GM18907 (cell line): Measurements from ENCODE around the gene LSMEM2.

Experiments
- ATAC-seq: cut with Tn5 transposase; IDR thresholded peaks from one replicate; pipeline ENCODE4 v1.9.1; 2021; ENCODE audit warnings: mild to moderate bottlenecking, moderate library complexity; ENCODE audit not compliant: unreplicated experiment

LSMEM2 gene

DNA sequence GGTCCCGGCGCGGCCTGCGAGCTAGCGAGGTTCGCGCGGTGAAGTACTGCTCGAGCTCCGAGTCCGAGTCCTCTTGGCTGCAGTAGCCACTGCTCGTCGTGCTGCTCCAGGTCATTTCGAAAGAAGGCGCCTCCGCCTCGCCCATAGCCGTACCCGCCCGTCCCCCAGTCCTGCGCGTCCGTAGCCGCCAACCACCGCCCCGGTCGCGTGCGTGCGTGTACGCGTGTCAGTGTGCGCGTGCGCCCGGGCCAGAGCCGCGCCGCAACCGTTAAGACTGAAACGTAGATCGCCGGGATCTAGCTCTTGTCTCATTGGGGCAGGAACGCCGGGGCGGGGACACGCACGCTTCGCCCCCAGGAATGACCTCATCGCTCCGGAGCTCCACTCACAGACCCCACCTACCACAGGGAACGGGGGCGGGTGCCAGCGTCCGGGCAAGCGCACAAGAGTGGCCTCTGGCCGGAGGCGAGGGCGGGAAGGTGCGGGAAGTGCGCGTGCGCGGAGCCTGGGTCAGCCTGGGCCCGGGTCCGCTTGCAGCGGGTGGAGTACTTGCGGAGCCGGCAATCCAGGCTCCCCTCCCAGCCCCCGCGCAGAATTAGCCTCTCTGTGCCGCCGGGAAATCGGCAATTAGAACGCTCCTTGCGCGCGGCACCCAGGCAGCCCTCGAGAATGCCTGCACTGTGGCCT, 58.4 kb downstream of the LSMEM2 start:
- peak; percentile 77 for ATAC-seq
